ELR (cell line): Measurements from ENCODE around the gene MAD1L1.
A peak's percentile ranks its signal among the peaks of the same experiment; 100 is the strongest.

Experiments
- DNase-seq: peaks from one replicate; pipeline ENCODE4 v3.0.0-alpha.2; 2015; ENCODE audit warnings: low read depth

MAD1L1 gene

DNA sequence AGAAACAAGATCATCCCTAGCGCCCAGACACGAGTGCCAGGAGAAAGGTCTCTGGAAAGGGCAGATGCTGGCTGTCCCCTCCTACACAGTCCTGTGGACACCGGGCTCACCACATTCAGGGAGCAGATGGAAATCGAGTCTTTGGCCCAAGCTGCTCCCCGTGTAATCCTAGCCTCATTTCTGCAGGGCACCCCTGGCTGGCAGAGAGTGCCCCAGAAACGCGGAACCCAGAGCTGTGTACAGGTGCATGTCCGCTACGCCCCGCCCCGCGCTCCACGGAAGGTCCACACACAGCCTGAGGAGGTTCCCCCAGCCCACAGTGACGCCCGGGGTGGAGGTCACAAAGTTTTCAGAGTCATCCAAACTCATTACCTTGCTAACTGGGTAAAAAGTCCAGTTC lies 202.8 kb downstream of the MAD1L1 start:
- no peak for DNase-seq

- DNase-seq = no peak
Measured at GRCh38 chr7:2029211-2029905, 203.4 kb downstream of the MAD1L1 start.

DNA sequence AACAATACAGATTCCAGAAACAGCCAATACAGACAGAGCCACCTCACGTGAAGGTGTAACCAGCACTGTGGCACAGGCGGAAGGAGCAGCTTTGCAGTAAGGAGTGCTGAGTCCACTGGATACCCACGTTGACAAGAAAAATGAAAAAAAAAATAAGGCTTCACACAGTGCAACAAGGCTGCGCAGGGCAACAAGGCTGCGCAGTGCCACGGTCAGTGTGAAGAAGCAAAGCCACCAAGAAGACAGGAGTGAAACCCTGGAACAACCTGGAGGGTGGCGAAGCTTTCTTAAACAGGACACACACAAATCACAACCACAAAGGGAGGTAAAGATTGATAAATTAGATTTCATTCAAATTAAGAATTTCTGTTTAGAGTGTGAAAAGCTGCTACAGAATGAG lies 204.0 kb downstream of the MAD1L1 start:
- no peak for DNase-seq

- DNase-seq = no peak
Measured at GRCh38 chr7:2025188-2025587, 207.6 kb downstream of the MAD1L1 start.

DNA sequence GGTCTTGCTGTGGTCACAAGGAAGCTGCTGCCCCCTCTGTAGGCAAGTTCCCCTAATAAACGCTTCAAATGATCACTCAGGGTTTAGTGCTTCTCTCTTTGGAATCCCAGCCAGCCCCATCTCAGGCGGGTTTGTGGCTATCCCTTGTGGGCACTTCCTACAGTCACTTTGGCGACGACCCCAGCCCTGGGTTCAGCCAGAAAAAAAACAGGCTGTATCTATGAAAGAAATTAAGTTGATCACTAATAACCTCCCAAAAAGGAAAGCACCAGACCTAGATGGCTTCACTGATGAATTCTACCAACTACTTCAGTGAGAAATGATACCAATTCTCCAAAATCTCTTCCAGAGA lies 208.2 kb downstream of the MAD1L1 start:
- DNase-seq = no peak

DNA sequence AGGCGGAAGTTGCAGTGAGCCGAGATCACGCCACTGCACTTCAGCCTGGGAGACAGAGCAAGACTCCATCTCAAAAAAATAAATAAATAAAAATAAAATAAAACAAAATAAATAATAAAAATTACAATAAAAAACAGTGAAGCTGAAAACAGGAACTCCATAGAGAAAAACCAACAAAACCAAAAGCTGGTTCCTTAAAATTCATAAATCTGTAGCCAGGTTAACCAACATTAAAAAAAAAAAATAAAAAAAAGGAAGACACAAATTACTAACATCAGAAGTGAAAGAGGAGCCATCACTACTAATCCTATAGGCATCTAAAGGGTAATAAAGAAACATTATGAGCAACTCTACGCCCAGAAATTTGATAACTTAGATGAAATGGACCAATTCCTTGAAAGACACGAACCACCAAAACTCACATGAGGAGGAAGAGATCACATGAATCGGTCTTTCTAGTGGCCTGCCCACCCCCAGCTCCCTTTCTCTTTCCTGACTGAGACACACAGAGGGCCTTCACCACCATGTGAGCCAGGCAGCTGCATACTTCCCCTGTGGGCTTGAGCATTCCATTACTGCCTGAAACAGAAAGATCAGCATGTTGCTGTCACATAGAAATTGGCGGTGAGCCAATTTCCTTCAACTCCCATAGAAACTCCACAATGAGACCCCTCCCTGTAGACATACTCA lies 208.7 kb downstream of the MAD1L1 start:
- DNase-seq = peak; percentile 11

DNA sequence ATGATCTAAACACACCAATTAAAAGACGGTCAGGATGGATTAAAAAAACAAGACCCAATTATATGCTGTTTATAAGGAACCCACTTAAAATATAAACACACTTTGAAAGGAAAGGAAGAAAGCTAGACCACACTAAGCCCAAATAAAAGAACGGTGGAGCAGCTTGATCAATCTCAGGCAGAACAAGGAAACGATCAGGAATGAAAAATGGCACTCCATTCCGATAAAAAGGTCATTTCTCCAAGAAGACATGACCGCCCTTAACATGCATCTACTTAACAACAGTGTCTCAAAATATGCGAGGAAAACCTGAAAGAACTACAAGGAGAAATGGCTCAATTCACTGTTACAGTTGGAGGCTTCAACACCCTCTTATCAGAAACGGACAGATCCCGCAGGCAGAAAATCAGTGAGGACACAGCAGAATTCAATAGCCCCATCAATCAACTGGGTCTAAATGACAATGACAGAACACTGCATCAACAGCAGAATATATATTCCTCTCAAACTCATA lies 210.0 kb downstream of the MAD1L1 start:
- DNase-seq = no peak

- DNase-seq = no peak
Measured at GRCh38 chr7:2022021-2022409, 210.7 kb downstream of the MAD1L1 start.

DNA sequence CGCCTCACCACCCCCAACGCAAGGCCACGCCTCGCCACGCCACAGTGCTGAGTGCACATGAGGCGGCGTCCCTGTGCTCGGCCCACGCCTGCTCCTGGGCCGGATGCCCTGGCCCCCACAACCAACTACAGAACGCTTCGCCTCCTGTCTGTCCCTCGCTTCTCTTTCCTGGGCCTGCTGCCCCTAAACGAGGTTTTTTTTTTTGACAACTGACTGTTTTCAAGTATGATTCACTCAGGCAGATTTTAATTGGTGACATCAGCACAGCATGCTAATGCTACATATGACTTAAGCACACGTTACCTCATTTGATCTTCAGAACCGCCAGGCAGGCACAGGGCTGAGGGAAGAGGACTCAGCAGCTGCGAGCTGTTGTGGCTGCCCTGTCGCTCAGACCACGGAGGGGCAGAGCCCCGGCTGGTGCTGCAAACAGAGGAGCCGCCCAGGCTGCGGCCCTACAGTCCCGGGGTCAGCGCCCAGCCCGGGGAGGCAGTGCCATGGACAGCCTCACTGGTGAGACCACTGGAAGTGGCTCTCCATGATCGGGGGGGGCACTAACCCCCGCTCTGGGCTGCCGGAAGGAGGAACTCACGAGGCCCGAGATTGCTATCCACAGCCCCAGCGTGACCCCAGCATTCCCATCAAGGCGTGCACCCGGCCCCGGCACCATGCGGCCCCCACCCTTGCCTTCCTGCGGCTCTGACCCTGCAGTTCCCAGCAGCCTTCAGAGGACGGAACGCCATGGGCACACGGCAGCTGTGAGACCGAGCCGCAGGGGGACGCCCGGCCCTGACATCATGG lies 212.8 kb downstream of the MAD1L1 start:
- peak; percentile 91 for DNase-seq

GRCh38 chr7:2019461-2019710 lies 213.4 kb downstream of the MAD1L1 start:
- no peak for DNase-seq

DNA sequence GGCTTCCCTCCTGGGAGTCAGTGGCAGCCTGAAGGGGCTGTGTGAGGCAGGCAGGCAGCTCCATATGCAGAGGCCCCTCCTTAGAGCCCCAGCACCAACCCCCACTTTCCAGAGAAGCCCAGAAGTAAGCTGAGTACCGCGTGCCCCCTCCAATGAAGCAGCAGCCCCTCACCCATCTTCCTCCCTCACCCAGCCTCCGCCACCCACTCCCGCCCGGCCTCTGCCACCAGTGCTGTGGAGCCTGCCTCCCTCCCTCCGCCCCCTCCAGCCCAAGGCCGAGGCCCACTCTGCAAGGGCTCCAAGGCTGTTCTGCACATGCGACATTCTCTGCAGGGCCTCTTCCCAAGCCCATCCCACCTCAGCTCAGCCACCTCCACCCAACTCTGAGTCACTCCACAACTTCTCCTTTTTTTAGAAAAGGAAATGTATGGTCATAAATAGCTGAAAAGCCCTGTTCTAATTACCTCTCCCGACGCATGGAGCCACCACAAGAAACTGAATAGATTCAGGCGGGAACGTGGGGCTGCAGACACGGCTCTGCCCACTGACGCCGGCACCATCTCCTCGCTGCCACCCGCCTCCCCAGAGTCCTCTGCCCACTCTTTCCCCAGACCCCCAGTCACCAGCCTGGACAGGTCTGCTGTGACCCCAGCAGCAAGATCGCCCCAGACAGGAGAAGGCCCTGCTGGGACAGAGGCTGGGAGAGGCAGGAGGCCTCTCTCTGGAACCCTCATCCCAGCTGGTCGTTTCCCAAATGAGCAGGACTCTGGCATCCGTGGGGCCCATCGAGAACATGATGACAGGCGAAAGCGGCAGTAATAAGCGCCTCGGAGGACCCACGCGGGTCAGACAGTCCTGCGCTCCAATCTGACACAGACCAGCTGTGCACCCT lies 213.9 kb downstream of the MAD1L1 start:
- peak; percentile 81 for DNase-seq

- DNase-seq = no peak
Measured at GRCh38 chr7:2017914-2018568, 214.7 kb downstream of the MAD1L1 start.

DNA sequence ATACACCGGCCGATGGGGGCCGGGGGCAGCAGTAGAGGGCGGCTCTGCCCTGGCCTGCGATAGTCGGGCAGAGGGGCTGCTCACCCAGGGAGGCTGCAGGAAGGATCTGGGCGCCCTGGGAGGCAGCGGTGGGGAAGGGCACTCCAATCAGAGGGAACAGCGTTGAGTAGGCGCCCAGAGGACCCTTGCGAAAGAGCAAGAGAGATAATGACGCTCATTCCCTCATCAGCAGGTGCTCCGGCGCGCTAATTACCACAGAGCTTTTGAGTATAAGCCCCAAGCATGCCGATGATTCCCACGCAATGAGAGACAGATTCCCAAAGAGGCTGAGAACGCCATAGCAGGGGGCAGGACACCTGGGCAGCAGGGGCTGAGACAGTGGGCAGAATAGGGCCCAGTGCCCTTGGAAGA lies 215.3 kb downstream of the MAD1L1 start:
- no peak for DNase-seq

GRCh38 chr7:2016761-2017480 lies 215.8 kb downstream of the MAD1L1 start:
- no peak for DNase-seq

GRCh38 chr7:2016021-2016631 lies 216.6 kb downstream of the MAD1L1 start:
- DNase-seq = no peak

- DNase-seq = no peak
Measured at GRCh38 chr7:2015251-2015871, 217.4 kb downstream of the MAD1L1 start.

GRCh38 chr7:2014391-2015241 lies 218.1 kb downstream of the MAD1L1 start:
- no peak for DNase-seq

DNA sequence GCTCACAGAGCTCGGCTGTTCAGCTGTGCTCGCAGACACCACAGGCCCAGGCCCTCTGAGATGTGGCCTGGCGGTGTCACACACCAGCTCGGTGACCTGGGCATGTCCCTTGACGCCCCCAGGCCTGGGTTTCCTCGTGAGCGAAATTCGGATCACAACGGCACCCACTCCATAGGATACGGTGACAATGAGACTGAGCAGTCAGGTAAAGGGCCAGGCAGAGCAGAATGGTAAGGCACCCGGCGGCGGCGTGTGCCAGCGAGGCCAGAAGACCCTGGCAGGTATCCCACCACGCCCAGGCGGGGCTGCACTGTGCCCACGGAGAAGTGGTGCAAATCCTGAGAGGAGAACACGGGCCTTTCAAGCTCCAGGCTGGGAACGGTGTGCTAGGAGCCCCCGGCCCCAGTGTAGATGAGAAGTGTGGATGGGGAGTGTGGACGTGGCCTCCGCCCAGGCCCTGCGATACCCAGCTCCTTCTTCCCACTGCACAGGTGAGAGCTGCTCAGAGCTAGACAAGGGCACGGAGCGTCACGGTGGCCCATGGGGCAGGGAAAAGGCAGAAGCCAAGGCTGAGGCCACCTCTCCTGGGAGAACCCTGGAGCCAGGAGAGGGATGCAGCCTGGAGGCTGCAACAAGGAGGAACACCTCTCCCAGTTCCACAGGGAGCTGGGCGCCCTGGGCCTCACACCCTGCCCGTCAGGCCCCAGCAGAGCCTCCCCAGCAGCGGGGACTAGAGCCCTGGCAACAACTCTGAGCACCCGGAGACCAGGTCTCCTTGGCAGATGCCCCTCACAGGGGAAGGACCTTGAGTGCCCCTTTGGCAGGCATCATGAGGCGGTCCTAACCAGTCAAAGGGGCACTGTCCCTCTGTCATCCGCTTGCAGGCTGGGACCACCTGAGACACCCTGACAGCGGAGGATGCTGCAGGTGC lies 219.1 kb downstream of the MAD1L1 start:
- DNase-seq = no peak
